ENCODE data around the gene MFAP1. TPM values are rescaled to one million over a fixed set of nuclear protein-coding genes. Genes with fewer than 3 reads are reported as not detected.
A peak's percentile ranks its signal among the peaks of the same experiment; 100 is the strongest.

Gene MFAP1
- total and polyA plus RNA-seq, 2 experiments from 2014 or later, result 24.5 to 34.9 TPM

- H3K36me3 ChIP-seq (ENCODE audit: insufficient read depth), result peaks cover 11% of the 10 kb centered on the region
- no peaks in the 10 kb centered on the region for H3K27me3 ChIP-seq (ENCODE audit: insufficient read depth)
- Mint-ChIP-seq H3K27ac (peak within 1 kb of the TSS; percentile 98), H3K36me3 (ENCODE audit: low read depth) (peaks cover 71% of the 10 kb centered on the region), H3K4me3 (peak within 1 kb of the TSS; percentile 99), H3K9me3 (no peaks in the 10 kb centered on the region), H3K27me3 (ENCODE audit: insufficient read depth, low read depth, poor library complexity) (peaks cover 12% of the 10 kb centered on the region), H3K4me1 (peaks cover 44% of the 10 kb centered on the region)
- H3K4me3 ChIP-seq, result peak within 1 kb of the TSS; percentile 89
- peaks cover 34% of the 10 kb centered on the region for H3K4me1 ChIP-seq (ENCODE audit: insufficient read depth)
- H3K27ac ChIP-seq (ENCODE audit: low read depth), result peak within 1 kb of the TSS; percentile 94
- no peak for DNase-seq (ENCODE audit: low spot score)
- H4K20me1 ChIP-seq (replicated peaks; ENCODE audit: insufficient read depth), result peaks cover 7% of the 10 kb centered on the region; the same call in 1 of the 2 replicates
- no peaks in the 10 kb centered on the region for H3K9me2 ChIP-seq (ENCODE audit: insufficient read depth)
- TF ChIP-seq EZH2 (IDR thresholded peaks at IDR 0.05; ENCODE audit: low read depth, unreplicated experiment) (no peak), ETS1 (IDR thresholded peaks at IDR 0.05) (no peak), CTCF (conservative IDR thresholded peaks at IDR 0.05; ENCODE audit: low read depth in 2 of 2) (no peak), EZH2phosphoT487 (IDR thresholded peaks at IDR 0.05; ENCODE audit: unreplicated experiment) (no peak), JUNB (IDR thresholded peaks at IDR 0.05; ENCODE audit: unreplicated experiment) (no peak), ZNF331 (CRISPR knock-in tag; IDR thresholded peaks at IDR 0.05; ENCODE audit: low read depth) (no peak), CREB1 (CRISPR knock-in tag; IDR thresholded peaks at IDR 0.05; ENCODE audit: low read depth) (no peak), POLR2AphosphoS5 (IDR thresholded peaks at IDR 0.05; ENCODE audit: low read depth) (no peak), NANOG (IDR thresholded peaks at IDR 0.05; ENCODE audit: borderline replicate concordance) (no peak)
- H2AFZ ChIP-seq, result peak within 1 kb of the TSS; percentile 49; the same call in 1 of the 2 replicates
- peaks cover 41% of the 10 kb centered on the region for H3F3A ChIP-seq (replicated peaks; ENCODE audit: low read depth)
- peak within 1 kb of the TSS; percentile 88 for H3K4me2 ChIP-seq
- H3K79me2 ChIP-seq (replicated peaks; ENCODE audit: insufficient read depth), result peaks cover 15% of the 10 kb centered on the region
- peak; percentile 5 for ATAC-seq
Observed at GRCh38 chr15:43799945-43800285, 24.6 kb downstream of the MFAP1 start, which contains the start of gene SERINC4. Gene SERINC4, minus strand, starts transcription at chr15:43800220. Its CDS starts 234 bp downstream, at chr15:43799986.

- H2AFZ ChIP-seq, result no peak overlapping the region
- H3F3A ChIP-seq (replicated peaks; ENCODE audit: low read depth), result peaks cover 43% of the 10 kb centered on the region
- no peaks in the 10 kb centered on the region for H3K9me2 ChIP-seq (ENCODE audit: insufficient read depth)
- no peaks in the 10 kb centered on the region for H3K27me3 ChIP-seq (ENCODE audit: insufficient read depth)
- peaks cover 15% of the 10 kb centered on the region for H3K79me2 ChIP-seq (replicated peaks; ENCODE audit: insufficient read depth)
- peak; percentile 5; the same call in 2 of the 3 replicates for ATAC-seq
- peaks cover 11% of the 10 kb centered on the region; the same call in 1 of the 2 replicates for H4K20me1 ChIP-seq (replicated peaks; ENCODE audit: insufficient read depth)
- Mint-ChIP-seq H3K9me3 (no peaks in the 10 kb centered on the region), H3K27ac (peak overlapping the region; percentile 72), H3K27me3 (ENCODE audit: insufficient read depth, low read depth, poor library complexity) (peaks cover 16% of the 10 kb centered on the region), H3K4me1 (peaks cover 49% of the 10 kb centered on the region), H3K4me3 (peak overlapping the region; percentile 33; the same call in 1 of the 3 replicates), H3K36me3 (ENCODE audit: low read depth) (peaks cover 73% of the 10 kb centered on the region)
- peaks cover 39% of the 10 kb centered on the region for H3K4me1 ChIP-seq (ENCODE audit: insufficient read depth)
- DNase-seq (ENCODE audit: low spot score), result no peak
- peaks cover 14% of the 10 kb centered on the region for H3K36me3 ChIP-seq (ENCODE audit: insufficient read depth)
- H3K27ac ChIP-seq (ENCODE audit: low read depth), result peak overlapping the region; percentile 94
- 0 out of 2 replicates have a peak overlapping the region, but pooled peaks have one; percentile 89 for H3K4me3 ChIP-seq
- peak overlapping the region; percentile 61; the same call in 1 of the 2 replicates for H3K4me2 ChIP-seq
- TF ChIP-seq ZNF462 (CRISPR knock-in tag; IDR thresholded peaks at IDR 0.05), result no peak
Observed at GRCh38 chr15:43799209-43799944, 25.1 kb downstream of the MFAP1 start.
